Fibroblast of upper back skin (primary cell): ENCODE results near the gene BTBD18.

ENCODE experiments used
- DNase-seq: peaks from one replicate; pipeline ENCODE4 v3.0.0-alpha.2; 2013

The BTBD18 gene

DNA sequence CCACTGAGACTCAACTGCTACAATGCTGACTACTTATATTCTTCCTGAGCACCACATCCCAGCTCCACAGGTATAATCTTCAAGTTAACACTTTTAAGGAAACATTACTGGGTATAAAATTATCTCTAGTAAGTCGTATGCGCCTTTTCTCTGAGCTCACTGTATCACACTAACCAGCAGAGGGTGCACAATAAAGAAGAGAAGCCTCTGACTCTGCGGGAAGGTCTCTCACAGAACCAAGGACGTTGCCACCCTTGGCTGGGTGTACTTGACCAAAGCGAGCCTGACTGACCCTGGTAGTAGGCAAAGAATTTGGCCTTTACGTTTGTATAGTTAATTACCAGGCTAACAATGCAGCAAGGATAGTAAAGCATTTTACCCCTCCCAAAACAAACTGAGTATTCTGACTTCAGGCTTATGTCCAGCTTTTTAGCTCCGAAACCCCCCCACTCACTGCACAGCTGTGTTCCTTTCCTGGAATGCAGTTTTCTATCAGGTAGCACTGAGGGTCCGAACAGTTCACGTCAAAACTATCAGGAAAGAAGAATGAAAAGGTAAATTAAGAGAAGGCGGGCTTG, at the start of gene BTBD18:
Gene BTBD18, minus strand, starts transcription at position 144 of the 578 bp plus-strand sequence. CDS start 631 bp downstream, outside the sequence.
- peak; percentile 51 for DNase-seq

DNA sequence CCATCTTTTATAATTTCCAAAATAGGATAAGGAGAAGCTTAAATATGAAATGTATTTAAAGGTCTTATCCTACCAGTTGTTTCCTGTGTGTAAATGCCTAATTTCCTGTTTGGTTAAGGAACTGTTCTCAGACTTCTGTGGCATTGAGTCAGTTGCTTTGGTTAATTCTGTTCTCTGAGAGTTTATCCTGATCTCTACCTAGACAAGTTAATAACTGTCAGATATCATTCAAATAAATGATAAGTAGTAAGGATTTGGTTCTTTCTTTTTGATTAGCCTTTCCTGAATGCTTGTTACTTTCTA, 49.5 kb upstream of the BTBD18 start:
- DNase-seq: no peak

DNA sequence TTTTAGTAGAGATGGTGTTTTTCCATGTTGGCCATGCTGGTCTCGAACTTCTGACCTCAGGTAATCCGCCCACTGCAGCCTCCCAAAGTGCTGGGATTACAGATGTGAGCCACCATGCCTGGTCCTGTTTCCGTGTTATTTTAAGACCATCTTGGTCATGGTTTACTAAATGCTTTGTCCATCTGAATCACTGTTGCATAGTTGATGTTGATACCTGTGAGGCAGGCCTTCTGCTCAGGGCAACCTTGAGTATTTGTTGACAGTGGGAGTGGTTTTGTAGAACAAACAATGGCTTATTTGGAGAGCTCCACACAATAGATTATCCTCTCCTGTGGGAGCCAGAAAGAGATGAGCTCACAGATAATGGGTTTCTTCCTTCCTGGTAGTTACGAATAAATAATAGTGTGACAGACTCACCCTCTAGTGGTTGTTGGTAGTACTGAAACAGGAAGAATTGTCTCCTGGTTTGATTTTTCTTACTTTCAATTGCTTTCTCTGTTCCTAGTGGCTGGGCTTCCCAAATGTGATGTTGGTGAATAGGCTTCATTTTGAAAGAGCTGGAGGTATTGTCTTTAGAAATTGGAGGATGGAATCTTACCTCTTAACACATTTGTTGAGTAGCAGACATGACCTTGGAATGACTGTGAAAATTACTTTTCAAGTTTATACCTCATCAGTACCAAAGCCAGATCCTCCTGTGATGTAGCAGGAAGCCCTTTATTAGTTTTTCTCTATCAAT, 49.0 kb upstream of the BTBD18 start:
- peak; percentile 61 for DNase-seq

DNA sequence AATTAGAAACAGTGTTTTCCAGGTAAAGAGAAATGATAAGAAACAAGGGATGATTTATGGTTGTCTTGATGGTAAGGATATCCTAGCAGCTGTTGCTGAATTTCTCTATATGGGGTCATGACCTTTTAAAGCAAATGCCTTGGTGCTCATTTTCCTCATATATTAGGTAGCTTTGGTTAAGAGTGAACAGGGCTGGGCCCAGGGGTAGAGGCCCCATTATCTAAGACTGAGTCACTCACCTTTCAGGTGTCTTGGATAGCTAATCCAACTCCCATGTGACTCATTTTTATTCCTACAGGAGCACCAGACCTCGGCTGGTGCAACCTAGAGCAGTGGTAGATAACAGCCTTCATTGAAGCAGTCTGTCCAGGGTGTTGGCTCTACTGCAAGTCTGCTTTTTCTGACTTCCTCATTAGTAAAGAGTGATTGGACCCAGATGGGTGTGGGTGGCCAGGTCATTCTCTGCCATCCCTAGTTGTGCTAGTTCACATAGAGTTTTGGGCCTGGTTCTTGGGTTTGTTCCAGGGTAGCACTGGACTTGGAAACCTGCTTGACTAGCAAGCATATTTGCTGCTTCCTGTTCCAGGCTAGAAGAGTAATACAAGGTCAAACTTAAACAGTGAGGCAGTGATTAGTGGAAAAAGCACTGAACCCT, 47.4 kb upstream of the BTBD18 start:
- peak; percentile 19 for DNase-seq

DNA sequence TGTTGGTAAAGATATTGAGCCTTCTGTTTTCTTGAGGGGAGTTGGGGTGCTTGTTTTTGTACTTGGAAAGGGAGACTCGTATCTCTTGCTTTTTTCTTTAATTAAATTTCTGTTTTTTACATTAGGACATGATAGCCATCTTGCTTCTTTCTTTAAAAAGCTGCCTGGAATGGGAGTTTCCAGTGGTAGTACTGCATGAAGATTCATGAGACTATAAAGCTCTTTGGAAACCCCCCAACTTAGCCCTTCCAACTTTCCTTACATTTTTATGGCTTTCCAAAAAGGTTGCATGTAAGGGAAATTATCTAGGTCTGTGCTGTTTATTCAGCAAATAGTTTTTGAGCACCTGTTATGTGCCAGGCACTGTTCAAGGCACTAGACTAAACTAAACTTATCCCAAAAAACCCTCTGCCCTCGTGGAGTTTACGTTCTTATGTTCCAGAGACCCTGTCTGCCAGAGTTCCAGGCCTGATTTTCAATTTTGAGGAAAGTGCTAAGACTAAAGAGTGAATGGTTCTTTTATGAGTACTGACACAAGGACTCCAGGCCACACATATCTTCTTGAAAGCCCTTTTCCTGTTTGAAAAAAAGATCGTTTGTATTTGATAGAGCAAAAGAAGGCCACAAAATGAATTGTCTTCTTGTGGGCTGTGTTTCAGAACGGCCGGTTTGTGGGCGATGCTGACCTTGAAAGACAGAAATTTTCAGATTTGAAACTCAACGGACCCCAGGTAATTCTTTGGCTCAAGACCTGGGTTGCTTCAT, 41.9 kb upstream of the BTBD18 start:
- DNase-seq: no peak

GRCh38 chr11:57792870-57793269, 41.3 kb upstream of the BTBD18 start:
- DNase-seq: no peak

DNA sequence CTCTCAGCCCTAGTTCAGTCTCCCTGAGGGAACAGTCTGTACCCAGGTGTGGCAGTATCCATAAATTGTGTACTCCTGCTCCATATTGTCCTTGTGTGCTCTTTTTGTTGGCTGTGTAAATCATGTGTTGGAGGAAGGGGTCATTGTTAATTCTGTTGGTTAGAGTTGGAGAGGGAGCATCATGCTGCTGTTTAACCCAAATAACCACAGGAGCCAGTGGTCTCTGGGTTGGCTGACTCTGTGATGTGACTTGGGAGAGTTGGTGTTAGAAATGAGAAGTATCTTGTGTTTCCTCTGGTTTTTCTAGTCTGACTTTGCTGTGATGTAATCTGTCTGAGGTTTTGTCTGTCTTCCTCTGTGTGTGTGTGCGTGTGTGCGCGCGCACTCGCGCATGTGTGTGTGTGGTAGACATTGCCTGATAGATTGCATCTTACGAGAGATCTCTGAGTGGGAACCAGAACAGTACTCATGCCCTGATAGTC, 40.5 kb upstream of the BTBD18 start:
- peak; percentile 39 for DNase-seq

DNA sequence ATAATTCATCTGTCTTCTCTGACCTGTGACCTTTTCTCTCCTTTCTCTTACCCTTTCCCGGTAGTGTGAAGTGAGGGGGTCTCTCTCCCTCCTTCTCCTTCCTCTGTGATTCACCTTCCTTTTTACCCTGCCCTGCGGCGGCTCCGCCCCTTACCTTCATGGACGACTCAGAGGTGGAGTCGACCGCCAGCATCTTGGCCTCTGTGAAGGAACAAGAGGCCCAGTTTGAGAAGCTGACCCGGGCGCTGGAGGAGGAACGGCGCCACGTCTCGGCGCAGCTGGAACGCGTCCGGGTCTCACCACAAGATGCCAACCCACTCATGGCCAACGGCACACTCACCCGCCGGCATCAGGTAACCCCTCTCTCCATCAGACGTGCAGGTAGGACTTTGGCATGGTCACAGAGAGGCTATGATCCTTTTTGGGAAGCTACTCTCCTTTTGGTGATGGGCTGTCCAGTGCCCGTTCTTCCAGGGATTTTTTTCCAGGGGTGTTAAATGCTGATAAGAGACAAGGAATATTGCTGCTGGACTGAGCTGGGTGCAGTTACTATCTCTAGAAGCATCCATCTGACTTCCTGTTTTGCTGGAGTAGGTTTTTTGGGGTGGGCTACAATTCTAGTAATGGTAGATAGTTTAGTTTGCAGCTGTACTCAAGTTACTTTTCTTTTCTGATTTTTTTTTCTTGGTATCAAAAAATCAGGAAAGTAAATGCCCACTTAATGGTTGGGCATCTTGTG, 39.9 kb upstream of the BTBD18 start:
- DNase-seq: no peak

DNA sequence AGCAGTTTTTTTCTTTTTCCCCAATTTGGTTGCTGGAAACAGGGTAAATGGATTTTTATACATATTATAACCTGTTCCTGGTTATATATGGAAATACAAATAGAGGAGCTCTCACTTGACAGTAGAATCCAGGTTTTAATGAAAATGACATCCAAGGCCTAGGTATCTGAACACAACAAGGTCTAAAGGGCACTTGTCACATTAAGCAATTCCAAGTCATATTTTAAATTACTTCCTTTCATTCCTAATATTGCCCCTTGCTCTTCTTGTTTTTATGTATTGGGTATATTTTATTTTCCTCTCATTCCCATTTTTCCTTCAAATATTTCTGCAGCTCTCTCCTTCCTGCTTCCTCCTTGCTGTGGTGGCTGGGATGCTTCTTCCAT, 37.1 kb upstream of the BTBD18 start:
- DNase-seq: no peak

DNA sequence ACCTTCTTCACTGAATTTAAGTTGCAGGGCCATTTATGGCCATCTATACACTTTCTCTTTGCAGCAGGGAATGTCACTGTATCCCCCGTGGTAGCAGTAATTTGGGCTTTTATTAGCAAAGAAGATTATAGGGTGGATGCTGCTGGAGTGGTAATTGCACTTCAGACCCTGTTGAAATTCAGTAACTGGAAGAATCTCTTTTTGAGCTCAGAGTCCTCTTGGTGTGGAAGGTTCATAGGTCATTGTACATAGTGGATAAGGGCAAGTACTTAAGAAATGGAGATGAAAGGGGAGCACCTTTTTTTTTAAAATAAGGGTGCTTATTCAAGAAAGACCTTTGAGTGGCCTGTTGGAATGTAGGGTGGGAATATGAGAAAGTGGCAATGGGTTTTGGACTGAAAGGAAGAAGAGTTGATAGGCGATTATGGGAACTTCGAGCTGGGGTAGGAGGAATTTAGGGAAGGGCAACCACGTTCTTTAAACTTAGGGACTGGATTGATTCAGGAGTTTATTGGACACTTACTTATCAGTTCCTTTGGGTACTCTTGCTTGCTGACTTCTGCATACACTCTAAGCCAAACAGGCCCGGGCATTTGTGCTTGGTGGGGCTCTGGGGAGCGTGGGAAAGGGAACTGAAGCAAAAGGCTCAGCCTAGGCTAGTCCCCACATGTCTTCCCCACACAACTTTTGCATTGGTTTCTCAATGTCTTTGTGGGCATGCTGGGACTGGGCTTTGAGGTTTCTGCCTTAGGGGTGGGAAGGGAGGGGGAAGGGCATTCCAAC, 36.5 kb upstream of the BTBD18 start:
- DNase-seq: no peak

DNA sequence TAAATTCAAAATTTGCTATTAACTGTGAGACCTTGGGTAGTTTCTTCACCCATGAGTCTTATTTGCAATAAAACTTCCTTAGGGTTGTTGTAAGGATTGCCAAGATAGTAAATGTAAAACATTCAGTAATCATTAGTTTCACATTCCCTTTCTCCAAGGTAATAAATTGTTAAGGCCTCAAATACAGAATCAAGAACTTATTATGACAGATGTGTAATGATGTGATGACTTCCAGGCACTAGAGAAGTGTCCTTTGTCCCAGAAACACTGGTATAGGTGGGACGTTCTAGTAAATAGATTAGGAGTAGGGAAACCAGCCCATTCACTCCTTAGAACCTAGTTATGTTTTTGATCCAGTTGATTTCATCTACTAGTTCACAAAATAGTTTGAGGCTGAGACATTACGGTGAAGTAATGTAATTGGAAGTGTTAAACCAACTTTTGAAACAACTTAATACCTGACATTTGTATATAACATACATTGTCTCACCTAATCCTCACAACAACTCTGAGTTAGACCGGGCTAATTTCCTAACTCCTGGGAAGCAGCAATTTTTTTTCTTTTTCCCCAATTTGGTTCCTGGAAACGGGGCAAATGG, 35.5 kb upstream of the BTBD18 start:
- no peak for DNase-seq

DNA sequence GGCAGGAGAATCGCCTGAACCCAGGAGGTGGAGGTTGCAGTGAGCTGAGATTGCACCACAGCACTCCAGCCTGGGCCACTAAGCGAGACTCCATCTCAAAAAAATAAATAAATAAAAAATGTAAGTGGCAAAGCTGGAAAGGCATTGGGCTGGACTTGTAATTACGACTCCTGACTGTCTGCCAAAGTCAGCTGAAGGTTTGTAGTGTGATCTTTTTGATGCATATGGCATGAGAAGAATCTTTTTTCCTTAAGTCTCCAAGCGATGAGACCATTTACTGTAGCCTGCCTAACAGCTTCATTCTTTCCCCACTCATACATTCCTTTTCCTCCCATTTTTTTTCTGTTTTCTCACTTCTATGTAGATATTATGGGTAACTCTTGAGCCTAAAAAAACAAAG, 34.8 kb upstream of the BTBD18 start:
- peak; percentile 33 for DNase-seq

DNA sequence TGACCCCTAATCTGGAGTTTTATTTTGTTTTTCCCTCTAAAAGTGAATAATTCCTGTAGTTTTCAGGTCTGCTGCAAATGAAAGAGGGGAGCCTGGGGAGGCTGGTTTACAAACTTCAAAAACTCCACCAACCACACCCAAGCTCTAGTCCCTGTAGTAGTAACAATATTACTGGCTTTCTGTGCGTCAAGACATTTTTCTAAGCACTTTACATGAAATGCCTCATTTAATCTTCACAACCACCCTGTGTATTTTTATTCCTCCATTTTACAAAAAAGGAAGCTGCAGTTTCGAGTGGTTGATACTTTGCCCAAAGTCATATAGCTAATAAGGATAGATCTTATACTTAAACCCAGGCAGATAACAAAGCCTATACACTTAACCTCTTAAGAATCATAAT, 33.5 kb upstream of the BTBD18 start:
- DNase-seq: no peak

DNA sequence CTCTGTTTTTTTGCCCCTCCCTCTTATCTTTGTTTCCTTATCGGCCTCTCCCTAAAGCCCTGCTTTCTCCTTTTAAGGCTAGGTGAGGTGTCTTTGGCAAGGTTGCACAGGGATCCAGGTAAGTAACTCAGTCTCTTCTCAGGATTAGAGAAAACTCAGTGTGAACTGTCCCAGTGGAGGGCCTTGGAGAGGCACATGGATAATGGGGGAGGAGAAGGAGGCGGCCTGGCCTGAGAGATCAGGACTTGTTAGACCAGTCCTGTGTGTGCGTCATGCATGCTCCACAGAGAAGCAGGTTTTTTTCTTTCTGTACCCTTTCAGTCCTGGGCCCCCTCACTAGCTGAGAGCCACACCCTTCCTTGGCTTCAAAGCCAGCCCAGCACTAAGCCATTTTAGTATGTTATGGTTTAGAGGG, 29.9 kb upstream of the BTBD18 start:
- DNase-seq: no peak

DNA sequence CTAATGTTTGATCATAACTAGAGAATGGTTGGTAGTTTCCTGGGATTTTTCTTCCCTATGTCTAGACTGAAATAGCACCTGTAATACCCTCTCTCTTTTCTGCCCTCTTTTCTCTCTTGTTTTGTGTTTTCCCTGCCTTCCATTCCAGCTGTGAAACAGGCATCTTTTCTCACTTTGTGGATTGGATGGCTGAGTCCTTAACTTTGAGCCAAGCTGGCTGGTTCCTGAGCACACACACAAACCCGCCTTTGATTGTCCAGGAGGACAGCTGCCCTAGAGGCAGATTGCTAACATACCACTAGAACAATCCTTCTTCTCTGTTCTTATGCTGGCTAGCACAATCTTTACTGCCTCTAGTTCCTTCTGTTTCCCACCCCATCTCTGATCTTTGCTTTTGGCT, 27.7 kb upstream of the BTBD18 start:
- DNase-seq: no peak

DNA sequence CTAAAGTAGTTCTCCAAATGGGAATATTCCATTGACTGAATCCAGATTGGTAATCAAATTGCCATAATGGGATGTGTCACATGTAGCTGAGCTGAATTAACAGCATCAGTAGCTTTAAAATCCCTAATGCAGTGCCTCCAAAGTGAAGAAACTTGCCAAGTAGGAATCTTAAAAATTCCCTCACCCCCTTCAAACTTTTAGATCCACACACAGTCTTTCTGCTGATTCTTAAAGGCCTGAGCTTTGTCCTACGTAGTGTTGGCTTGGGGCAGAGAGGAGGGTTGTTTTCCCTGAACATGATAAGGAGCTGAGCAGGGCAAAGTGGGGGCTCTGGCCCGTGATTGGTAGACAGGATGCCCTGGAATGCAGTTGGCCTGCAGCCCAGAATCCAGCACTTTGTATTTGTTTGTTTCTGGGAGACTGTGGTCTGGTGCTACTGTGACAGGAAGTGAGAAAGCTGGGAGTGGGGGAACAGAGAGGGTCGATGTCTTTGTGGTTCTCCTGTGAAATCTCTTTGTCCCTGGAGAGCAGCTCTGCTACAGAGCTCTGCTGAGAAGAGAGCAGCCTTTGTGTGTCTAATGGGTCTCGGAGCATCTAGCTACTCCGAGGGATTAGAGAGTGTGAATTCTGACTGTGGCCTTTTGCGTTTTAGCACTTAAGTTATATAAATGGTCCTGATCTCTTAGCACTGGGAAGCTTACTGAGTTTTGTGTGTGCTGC, 26.9 kb upstream of the BTBD18 start:
- DNase-seq: peak; percentile 98

- no peak for DNase-seq
Measured at GRCh38 chr11:57777969-57778317, 26.3 kb upstream of the BTBD18 start.

GRCh38 chr11:57776577-57777210, 25.1 kb upstream of the BTBD18 start:
- no peak for DNase-seq

- peak; percentile 84 for DNase-seq
Measured at GRCh38 chr11:57776031-57776521, 24.5 kb upstream of the BTBD18 start.

DNA sequence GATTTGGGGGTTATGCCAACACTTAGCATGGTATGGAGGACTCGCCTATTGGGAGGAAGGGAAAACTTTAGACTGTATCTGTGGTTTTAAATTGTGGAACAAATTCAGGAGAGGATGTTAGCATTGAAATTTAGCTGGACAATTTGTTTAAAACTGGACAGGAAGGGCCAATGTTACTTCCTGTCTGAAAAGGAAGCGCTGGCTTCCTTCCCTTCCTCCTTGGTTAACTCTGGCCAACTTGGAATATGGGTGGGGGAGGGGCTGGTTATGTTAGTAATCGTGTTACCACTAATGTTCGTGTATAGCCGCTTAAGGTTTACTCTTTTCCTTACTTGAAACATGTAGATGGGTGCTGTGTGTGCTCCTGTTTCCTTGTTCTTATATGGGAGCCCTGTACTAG, 23.9 kb upstream of the BTBD18 start:
- no peak for DNase-seq
